H9 (cell line): ENCODE results near the gene TCP11L1. TPM values are rescaled to one million over a fixed set of nuclear protein-coding genes. Genes with fewer than 3 reads are reported as not detected.

Experiments
- DNase-seq: peaks from one replicate; pipeline ENCODE4 v3.0.0-alpha.2; 2017
- H2AFZ ChIP-seq: one replicate; pipeline ENCODE4 v1.6.1; 2013; ENCODE audit warnings: mild to moderate bottlenecking, low read length, control low read depth, moderate library complexity
- H2AK5ac ChIP-seq: 2 replicates; pipeline ENCODE4 v1.6.1; 2013; ENCODE audit warnings: low read length, control low read depth, mixed read lengths; ENCODE audit not compliant: insufficient read length
- H2BK120ac ChIP-seq: one replicate; pipeline ENCODE4 v1.6.1; 2013; ENCODE audit warnings: low read depth, mild to moderate bottlenecking, low read length, control low read depth, inconsistent platforms; ENCODE audit not compliant: poor library complexity, severe bottlenecking
- H2BK12ac ChIP-seq: 2 replicates; pipeline ENCODE4 v1.6.1; 2013; ENCODE audit warnings: low read length, control low read depth, mixed read lengths, low read depth; ENCODE audit not compliant: insufficient read length
- H2BK15ac ChIP-seq: 2 replicates; pipeline ENCODE4 v1.6.1; 2013; ENCODE audit warnings: low read depth, low read length, control low read depth
- H2BK20ac ChIP-seq: one replicate; pipeline ENCODE4 v1.6.1; 2013; ENCODE audit warnings: low read depth, mild to moderate bottlenecking, low read length, control low read depth, inconsistent platforms; ENCODE audit not compliant: poor library complexity, severe bottlenecking
- H2BK5ac ChIP-seq: 2 replicates; pipeline ENCODE4 v1.6.1; 2013; ENCODE audit warnings: low read length, control low read depth, mixed read lengths; ENCODE audit not compliant: insufficient read length
- H3K14ac ChIP-seq: 2 replicates; pipeline ENCODE4 v1.6.1; 2013; ENCODE audit warnings: low read length, control low read depth; ENCODE audit not compliant: insufficient read depth
- H3K18ac ChIP-seq: 2 replicates; pipeline ENCODE4 v1.6.1; 2013; ENCODE audit warnings: low read depth, mild to moderate bottlenecking, mixed read lengths, low read length, control low read depth; ENCODE audit not compliant: insufficient read length
- H3K23ac ChIP-seq: 2 replicates; pipeline ENCODE4 v1.6.1; 2013; ENCODE audit warnings: low read length, control low read depth, mixed read lengths, low read depth; ENCODE audit not compliant: insufficient read length
- H3K23me2 ChIP-seq: 2 replicates; pipeline ENCODE4 v1.6.1; 2013; ENCODE audit warnings: low read depth, mild to moderate bottlenecking, mixed read lengths, low read length, control low read depth; ENCODE audit not compliant: insufficient read length, poor library complexity, severe bottlenecking
- H3K27ac ChIP-seq: 2 replicates; pipeline ENCODE4 v1.5.1; 2013; ENCODE audit warnings: low read length, control low read depth, mixed read lengths, low read depth; ENCODE audit not compliant: insufficient read length
- H3K27me3 ChIP-seq: 2 replicates; pipeline ENCODE4 v1.6.1; 2013; ENCODE audit warnings: low read length, control low read depth, inconsistent platforms; ENCODE audit not compliant: insufficient read depth
- H3K4ac ChIP-seq: 2 replicates; pipeline ENCODE4 v1.6.1; 2013; ENCODE audit warnings: low read depth, mild to moderate bottlenecking, control low read depth, inconsistent platforms, low read length, moderate library complexity
- H3K4me1 ChIP-seq: 2 replicates; pipeline ENCODE4 v1.6.1; 2013; ENCODE audit warnings: low read length, control low read depth, inconsistent platforms; ENCODE audit not compliant: insufficient read depth
- H3K4me2 ChIP-seq: 2 replicates; pipeline ENCODE4 v1.6.1; 2013; ENCODE audit warnings: low read length, control low read depth, mixed read lengths; ENCODE audit not compliant: insufficient read length, insufficient read depth
- H3K56ac ChIP-seq: 2 replicates; pipeline ENCODE4 v1.6.1; 2013; ENCODE audit warnings: low read depth, mild to moderate bottlenecking, mixed read lengths, low read length, control low read depth; ENCODE audit not compliant: insufficient read length
- H3K79me1 ChIP-seq: 2 replicates; pipeline ENCODE4 v1.6.1; 2013; ENCODE audit warnings: low read depth, mild to moderate bottlenecking, moderate library complexity, low read length, control low read depth, inconsistent platforms; ENCODE audit not compliant: insufficient read depth, poor library complexity, severe bottlenecking
- H3K79me2 ChIP-seq: 2 replicates; pipeline ENCODE4 v1.6.1; 2013; ENCODE audit warnings: low read length, control low read depth, inconsistent platforms; ENCODE audit not compliant: insufficient read depth
- H3K9ac ChIP-seq: 2 replicates; pipeline ENCODE4 v1.6.1; 2013; ENCODE audit warnings: low read length, control low read depth, mixed read lengths; ENCODE audit not compliant: insufficient read length; ENCODE audit errors: extremely low read depth
- H3K9me3 ChIP-seq: one replicate; pipeline ENCODE4 v1.6.1; 2013; ENCODE audit warnings: low read depth, low read length, inconsistent platforms; ENCODE audit not compliant: control insufficient read depth
- H3T11ph ChIP-seq: one replicate; pipeline ENCODE4 v1.6.1; 2013; ENCODE audit warnings: mild to moderate bottlenecking, low read length, control low read depth, inconsistent platforms
- H4K20me1 ChIP-seq: one replicate; pipeline ENCODE4 v1.6.1; 2013; ENCODE audit not compliant: control insufficient read depth, insufficient read length, insufficient read depth
- H4K5ac ChIP-seq: 2 replicates; pipeline ENCODE4 v1.6.1; 2013; ENCODE audit warnings: low read depth, mild to moderate bottlenecking, mixed read lengths, low read length, control low read depth; ENCODE audit not compliant: insufficient read length
- H4K8ac ChIP-seq: replicated peaks from 2 replicates; pipeline ENCODE4 v1.6.1; 2013; ENCODE audit warnings: low read length, control low read depth, mixed read lengths, low read depth; ENCODE audit not compliant: insufficient read length
- H4K91ac ChIP-seq: 2 replicates; pipeline ENCODE4 v1.6.1; 2013; ENCODE audit warnings: low read depth, mild to moderate bottlenecking, moderate library complexity, mixed read lengths, low read length, control low read depth; ENCODE audit not compliant: insufficient read length
- H3K27ac Mint-ChIP-seq, 3 experiments: 2 replicates in 2 of 3; 3 replicates in 1 of 3; pipeline ENCODE4 v1.8.0; 2020 to 2021; ENCODE audit warnings: mixed read lengths in 3 of 3, mild to moderate bottlenecking in 1 of 3, moderate library complexity in 1 of 3
- H3K27me3 Mint-ChIP-seq: 2 replicates; pipeline ENCODE4 v1.8.0; 2021; ENCODE audit warnings: low read depth, mild to moderate bottlenecking, moderate library complexity, mixed read lengths
- H3K36me3 Mint-ChIP-seq, 3 experiments: 2 replicates in 2 of 3; 3 replicates in 1 of 3; pipeline ENCODE4 v1.8.0; 2020 to 2021; ENCODE audit warnings: low read depth in 3 of 3, mixed read lengths in 3 of 3; ENCODE audit not compliant: insufficient read depth in 1 of 3
- H3K4me1 Mint-ChIP-seq, 2 experiments: 2 replicates each; pipeline ENCODE4 v1.8.0; 2020; ENCODE audit warnings: mixed read lengths in 2 of 2
- H3K4me3 Mint-ChIP-seq, 2 experiments: 2 replicates in 1 of 2; 3 replicates in 1 of 2; pipeline ENCODE4 v1.8.0; 2020 to 2021; ENCODE audit warnings: mild to moderate bottlenecking in 2 of 2, mixed read lengths in 2 of 2, moderate library complexity in 1 of 2
- H3K9me3 Mint-ChIP-seq, 2 experiments: 2 replicates in 1 of 2; 3 replicates in 1 of 2; pipeline ENCODE4 v1.8.0; 2020; ENCODE audit warnings: mild to moderate bottlenecking in 2 of 2, mixed read lengths in 2 of 2, moderate library complexity in 1 of 2
- WGBS: extraction: QIAGEN DNeasy Blood & Tissue Kit; methylation state at CpG from one replicate; pipeline ENCODE4 v1.1.7; 2013; ENCODE audit warnings: missing lambda C conversion rate, low lambda C conversion rate, mixed read lengths; ENCODE audit not compliant: insufficient read length; ENCODE audit errors: extremely low coverage; 5-methylcytosine and 5-hydroxymethylcytosine counted together
- total RNA-seq: library from RNA; stranded (reverse); gene quantifications from 2 replicates; pipeline ENCODE4 v1.2.1, GENCODE V29; 2021
- TF ChIP-seq, protein P1 (sequence below): fragments of 200-600 bp; sonication (generic); conservative IDR thresholded peaks from 3 replicates; pipeline ENCODE4 v1.8.0; 2021; ENCODE audit warnings: antibody characterized with exemption, mild to moderate bottlenecking

TCP11L1 gene
- total RNA-seq, 1 experiment from 2014 or later = 20.3 TPM

DNA sequence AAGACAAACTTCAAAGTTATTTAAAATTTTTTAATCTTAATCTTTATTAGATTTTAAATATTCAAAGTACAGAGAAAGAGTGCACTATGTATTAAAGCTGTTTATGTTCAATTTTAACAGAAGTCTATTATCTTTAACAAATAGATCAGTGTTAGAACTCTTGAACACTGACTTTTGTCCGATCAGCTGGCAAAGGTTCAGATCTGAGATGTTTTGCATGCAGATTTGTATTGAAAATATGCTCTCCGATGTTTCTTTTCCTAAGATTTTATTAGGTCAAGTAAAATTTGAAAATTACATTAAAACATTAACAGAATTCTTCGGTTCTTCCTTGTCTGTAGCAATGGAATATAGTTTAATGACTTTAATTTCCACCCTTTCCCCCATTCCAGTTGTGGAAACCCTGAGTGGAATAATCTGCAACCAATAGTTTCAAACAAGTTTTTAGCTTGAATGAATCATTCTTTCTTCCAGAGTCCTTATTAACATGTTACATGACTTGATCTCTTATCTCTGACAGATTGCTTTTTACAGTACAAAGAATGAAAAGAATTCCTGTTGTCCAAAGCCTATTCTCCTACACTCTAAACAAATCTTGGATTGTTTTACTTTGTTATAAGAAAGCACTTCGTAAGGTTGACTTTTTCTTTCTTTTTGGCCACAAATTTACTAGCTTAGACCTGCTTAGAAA lies 11.4 kb upstream of the TCP11L1 start:
- no peak overlapping the region for H3K27ac Mint-ChIP-seq
- H3K9ac ChIP-seq = no peak overlapping the region
- H3K4me2 ChIP-seq = no peak overlapping the region

More for the DNA sequence above, 11.4 kb upstream of the TCP11L1 start:
- no peak overlapping the region for H4K91ac ChIP-seq
- no peaks in the 10 kb centered on the region for H3K9me3 Mint-ChIP-seq
- H2AK5ac ChIP-seq = no peak overlapping the region
- no peak overlapping the region for H3K27ac ChIP-seq
- H3K18ac ChIP-seq = no peak overlapping the region
- no peak overlapping the region for H3K4me3 Mint-ChIP-seq
- H2AFZ ChIP-seq = no peak overlapping the region
- H3K79me2 ChIP-seq = no peaks in the 10 kb centered on the region
- no peak overlapping the region for H3T11ph ChIP-seq
- peaks cover 0 to 2% (median 0%) of the 10 kb centered on the region in 3 experiments; a peak in 1 of 7 replicates for H3K36me3 Mint-ChIP-seq
- no peak overlapping the region for H3K14ac ChIP-seq
- H2BK20ac ChIP-seq = no peak overlapping the region
- H3K23ac ChIP-seq = no peak overlapping the region
- no peaks in the 10 kb centered on the region for H4K20me1 ChIP-seq
- H3K4ac ChIP-seq = no peak overlapping the region
- TF ChIP-seq, protein P1, sequence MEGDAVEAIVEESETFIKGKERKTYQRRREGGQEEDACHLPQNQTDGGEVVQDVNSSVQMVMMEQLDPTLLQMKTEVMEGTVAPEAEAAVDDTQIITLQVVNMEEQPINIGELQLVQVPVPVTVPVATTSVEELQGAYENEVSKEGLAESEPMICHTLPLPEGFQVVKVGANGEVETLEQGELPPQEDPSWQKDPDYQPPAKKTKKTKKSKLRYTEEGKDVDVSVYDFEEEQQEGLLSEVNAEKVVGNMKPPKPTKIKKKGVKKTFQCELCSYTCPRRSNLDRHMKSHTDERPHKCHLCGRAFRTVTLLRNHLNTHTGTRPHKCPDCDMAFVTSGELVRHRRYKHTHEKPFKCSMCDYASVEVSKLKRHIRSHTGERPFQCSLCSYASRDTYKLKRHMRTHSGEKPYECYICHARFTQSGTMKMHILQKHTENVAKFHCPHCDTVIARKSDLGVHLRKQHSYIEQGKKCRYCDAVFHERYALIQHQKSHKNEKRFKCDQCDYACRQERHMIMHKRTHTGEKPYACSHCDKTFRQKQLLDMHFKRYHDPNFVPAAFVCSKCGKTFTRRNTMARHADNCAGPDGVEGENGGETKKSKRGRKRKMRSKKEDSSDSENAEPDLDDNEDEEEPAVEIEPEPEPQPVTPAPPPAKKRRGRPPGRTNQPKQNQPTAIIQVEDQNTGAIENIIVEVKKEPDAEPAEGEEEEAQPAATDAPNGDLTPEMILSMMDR = no peak
- no peaks in the 10 kb centered on the region for H3K23me2 ChIP-seq
- no peak overlapping the region for H4K8ac ChIP-seq
- H3K4me1 ChIP-seq = no peaks in the 10 kb centered on the region
- no peak overlapping the region for H2BK12ac ChIP-seq
- no peaks in the 10 kb centered on the region for H3K79me1 ChIP-seq
- WGBS = no CpG with 5 or more reads among the region's 4 CpGs
- no peaks in the 10 kb centered on the region for H3K9me3 ChIP-seq
- H2BK120ac ChIP-seq = no peak overlapping the region
- no peaks in the 10 kb centered on the region for H3K27me3 ChIP-seq
- no peak for DNase-seq
- H3K27me3 Mint-ChIP-seq = no peaks in the 10 kb centered on the region
- H2BK15ac ChIP-seq = no peak overlapping the region
- no peak overlapping the region for H4K5ac ChIP-seq
- no peak overlapping the region for H2BK5ac ChIP-seq
- peaks cover 9 to 13% of the 10 kb centered on the region in 2 experiments; a peak in 3 of 4 replicates for H3K4me1 Mint-ChIP-seq
- no peak overlapping the region for H3K56ac ChIP-seq
